Retina (tissue), 1 donor: ENCODE results near the gene NTNG1.

Experiments used
- DNase-seq: peaks from one replicate; pipeline ENCODE4 v3.0.0-alpha.2; 2016

The NTNG1 gene

GRCh38 chr1:107343601-107344000 lies 202.8 kb downstream of the NTNG1 start:
- peak; percentile 20 for DNase-seq

DNA sequence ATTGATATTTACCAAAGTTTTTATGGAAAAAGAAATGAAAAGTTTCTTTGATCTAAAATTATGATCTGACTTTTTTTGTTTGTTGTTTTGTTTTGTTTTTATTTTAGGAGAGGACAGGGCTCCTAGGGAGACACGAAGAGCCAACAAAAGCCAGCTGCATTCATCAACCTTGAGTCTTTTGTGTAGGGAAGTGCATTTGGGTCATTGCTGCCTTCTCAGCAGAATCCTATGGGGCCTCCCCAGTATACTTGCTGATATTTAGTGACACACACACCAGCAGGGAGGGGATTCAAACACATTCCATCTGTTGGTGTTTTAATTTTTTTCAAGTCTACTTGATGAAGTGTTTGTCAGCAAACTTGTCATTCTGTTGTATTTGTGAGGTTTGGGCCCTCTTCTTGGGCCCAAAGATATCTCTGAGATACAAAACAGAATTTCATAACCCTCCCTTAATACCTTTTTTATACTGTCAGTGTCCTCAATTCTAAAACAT lies 203.5 kb downstream of the NTNG1 start:
- DNase-seq, result peak; percentile 20

GRCh38 chr1:107344836-107345235 lies 204.0 kb downstream of the NTNG1 start:
- no peak for DNase-seq

DNA sequence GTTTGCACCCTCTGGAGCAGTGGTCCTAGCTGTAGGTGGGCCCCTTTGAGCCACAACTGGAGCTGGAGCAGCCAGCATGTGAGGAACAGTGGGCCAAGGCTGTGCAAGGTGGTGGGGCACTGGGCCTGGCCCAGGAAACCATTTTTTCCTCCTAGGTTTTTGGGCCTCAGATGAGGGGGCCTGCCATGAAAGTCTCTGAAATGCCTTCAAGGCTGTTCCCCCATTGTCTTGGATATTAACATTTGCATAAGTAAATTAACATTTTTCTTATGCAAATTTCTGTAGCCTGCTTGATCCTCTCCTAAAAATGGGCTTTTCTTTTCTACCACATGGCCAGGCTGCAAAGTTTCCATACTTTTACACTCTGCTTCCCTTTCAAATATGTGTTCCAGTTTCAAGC lies 212.0 kb downstream of the NTNG1 start:
- no peak for DNase-seq

DNA sequence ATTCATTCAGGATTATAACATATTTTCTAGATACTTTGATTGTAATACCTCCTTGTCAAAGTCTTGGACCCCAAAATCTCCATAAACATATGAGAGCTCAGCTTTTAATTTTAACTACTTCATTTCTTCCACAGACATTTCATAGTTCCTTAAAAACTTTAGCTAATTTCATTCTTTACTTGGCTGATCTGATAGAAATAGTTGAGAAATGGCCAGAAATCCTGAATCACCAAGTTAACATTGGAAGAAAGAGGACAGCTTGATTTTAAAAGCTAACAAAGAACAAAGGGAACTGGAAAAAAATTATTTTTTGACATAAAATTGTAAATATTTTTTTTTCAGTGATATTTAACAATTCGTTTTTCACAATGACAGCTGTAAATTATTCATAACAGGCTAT lies 216.5 kb downstream of the NTNG1 start:
- no peak for DNase-seq

- DNase-seq, result peak; percentile 37
Observed at GRCh38 chr1:107358619-107359327, 217.9 kb downstream of the NTNG1 start.

DNA sequence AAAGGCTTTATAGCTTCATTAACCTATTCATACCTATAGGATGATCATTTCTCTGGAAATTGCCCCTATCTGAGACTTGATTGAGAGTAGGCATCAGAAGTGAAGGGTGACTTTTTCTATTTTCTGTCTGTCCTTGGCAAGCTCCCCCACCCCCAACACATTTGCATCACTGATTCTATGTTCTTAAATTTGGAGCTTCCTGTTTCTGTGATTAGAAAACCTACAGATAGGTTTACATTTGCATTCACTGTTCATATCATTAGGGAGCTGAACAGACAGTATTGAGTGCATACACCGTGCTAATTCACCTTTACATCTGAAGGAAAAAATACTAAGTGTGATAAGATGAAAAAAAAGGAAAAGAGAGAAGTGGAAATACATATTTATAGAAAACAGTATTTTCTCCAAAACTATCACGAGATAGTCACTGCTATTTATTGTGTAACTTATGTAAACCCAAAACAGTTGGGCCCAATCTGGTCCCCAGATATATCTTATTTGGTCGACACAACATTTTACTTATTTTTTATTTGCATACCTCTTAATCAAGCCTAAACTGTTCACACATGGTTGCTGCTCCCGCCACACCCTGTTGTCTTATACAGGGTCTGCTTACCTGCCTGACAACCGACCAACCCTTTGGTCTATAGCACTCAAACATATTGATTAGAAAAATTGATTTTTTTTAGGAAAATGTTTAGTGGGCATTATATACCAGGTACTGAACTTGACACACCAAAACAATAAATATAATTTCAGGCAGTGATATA lies 218.8 kb downstream of the NTNG1 start:
- no peak for DNase-seq

DNA sequence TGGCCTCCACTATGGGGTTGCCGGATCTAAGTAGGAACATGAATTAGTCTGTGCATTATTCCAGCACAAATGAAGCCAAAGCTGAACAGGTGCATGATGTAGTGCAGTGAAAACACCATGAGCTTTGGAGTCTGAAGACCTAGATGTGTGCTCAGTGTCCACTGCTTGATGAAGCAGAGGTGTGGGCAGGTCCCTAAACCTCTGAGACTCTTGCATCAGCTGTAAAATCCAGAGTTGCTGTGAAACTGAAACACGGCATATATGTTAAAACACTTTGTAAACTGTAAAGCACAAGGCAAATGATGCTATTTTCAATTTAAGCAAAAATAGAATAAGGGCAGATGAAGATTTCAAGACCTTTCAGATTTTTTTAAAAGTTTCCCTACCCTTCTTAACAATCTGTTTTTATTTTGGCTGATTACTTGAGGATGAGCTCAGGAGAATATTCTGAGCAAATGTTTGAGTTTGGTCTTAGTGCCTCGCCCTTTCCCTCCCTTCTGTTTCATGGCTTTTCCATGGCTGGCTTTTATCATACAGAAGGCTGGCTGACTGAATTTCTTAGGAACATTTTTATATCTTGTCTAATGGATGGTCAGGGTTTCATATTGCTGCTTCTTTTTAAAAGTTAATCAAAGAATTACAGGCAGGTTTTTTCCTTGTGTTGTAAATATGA lies 221.8 kb downstream of the NTNG1 start:
- DNase-seq, result no peak

DNA sequence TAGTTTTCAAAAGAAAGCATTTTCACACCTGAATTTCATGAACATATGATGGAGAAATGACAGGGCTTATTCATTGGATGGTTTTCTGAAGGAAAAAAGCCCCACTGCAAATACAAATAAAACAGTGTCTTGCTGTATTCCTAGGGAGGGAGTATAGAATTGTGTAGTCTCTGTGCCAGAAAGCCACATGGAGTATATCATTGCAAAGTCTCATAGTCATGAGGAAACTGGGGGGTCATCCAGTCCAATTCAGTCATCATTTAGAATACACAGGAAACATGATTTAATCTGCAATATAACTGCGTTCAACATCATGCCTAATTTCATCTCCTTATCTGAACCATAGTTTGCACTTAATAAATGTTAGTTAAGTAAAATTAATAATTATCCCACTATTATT lies 222.3 kb downstream of the NTNG1 start:
- DNase-seq, result no peak

DNA sequence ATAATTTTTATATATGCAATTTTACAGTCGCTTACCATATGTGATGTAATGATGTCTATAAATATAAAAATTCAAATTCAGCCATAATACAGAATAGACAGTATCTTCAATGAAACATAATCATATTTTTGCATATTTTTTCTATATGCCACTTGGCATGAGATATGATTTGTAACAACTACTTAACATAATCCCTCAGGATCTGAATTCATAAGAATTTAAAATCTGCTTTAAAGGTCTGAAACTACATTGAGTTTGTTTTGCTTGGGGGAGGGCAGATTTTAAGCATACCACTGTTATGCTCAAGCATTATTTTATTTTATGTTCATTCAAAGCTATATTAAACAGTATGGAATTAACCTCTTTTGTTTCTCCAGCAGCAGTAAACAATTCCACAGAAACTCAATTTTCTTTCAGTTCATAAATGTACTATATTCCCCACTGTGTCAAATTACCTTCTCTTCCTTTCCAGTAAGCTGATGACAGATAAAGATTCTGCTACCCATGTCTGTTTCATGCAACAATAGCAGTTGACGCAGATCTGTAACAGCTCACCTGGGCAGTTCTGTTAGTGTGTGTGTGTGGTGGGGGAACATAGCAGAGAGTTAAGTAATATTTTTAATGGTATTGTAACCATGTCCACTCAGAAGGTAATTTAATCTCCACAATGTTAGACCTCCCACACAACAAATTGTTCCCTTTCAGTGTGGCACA lies 224.8 kb downstream of the NTNG1 start:
- DNase-seq, result no peak

DNA sequence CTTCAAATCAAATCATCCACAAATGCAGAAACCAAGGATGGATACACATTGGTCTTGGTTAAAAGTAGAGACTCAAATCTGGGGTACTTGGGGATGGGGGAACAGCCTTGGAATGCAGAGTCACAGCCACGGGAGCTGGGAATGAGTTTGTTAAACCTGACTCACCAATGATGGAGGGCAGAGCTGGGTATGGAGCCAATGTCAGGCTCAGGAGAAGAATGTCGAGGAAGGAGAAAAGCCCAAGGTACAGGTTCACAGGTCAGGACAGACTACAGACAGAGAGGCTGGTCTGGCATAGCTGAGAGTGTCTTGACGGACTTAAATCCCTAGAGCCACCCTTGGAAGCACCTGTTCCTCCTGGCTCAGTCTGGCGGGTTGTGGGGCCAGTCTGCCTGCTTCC lies 237.6 kb downstream of the NTNG1 start:
- DNase-seq, result no peak

DNA sequence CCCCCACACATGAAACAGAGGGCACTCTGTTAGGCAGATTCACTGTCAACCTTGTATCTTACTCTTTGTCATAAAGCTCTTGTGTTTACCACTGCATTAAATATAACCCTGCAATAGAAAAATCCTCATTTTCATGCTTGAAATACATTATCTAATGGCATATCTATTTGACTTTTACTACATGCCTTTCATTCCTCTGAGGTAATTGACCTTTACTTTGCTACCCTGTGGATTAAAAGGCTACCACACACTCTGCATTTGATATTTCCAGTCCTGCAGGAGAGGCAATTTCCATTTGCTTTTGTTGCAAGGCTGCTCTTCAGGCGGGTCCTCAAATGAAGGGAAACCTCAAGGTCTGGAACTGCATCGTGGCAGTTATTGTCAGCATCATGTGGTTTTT lies 238.0 kb downstream of the NTNG1 start:
- DNase-seq, result no peak

DNA sequence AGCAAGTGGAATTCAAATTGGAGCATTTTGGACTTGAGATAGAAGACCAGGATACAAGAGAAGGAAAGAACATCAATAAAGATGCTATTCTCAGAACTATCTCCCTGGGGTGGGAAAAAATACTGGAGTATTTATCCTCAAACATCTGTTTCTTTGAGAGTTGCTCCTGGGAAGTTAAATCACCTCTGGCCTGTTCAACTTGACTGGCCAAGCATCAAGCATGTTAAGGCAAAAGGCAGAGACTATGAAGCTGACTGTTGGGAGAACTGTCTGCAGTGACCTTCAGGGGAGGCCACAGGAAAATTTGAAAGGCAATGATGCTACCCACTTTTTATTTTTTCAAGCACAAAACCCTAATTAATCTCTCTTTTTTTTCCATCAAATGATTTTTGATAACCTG lies 239.0 kb downstream of the NTNG1 start:
- DNase-seq, result no peak

DNA sequence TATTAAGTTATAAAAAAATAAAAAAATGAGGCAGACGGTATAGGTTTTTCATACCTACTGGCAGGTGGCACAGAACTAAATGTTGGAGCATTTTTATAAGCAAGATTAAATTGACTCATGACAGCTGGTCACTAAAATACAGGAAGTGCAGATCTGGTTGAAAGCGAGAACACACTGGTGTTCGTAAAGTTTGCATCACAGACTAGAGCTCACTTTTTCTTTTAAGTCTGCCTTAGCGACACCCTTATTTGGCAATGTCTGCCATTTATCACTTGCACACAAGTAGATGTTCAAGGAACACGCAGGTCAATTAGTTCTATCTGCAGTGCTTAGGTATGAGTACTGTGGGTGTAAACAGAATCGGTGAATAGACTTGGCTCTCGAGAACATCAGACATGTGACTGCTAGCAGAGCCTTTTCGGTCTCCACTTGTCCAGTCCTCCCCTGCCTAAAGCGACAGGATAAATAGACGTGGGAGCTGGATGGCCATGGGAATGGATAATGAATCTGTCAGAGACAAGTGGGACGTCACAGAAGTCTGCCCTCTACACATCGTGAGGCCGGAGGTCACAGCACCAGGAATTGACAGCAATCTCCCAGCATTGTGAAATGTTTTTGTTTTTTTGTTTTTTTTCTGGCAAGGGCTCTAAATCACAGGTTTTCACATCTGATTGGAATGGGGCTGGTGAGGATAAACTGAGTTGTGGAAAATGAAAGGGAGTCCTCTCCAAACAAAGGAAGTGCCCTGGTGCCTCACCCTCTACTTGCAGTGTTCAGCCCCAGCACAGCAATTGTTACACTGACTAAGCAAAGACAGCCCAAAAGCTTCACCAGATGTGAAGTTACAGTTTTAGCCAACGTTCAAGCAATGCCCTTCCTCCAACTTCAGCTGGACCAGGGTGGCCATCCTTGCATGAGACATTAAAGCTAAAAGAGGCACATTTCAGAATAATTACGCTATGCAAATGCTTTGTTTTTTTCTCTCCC lies 248.9 kb downstream of the NTNG1 start:
- DNase-seq, result no peak

GRCh38 chr1:107394301-107394700 lies 253.5 kb downstream of the NTNG1 start:
- DNase-seq, result peak; percentile 22

DNA sequence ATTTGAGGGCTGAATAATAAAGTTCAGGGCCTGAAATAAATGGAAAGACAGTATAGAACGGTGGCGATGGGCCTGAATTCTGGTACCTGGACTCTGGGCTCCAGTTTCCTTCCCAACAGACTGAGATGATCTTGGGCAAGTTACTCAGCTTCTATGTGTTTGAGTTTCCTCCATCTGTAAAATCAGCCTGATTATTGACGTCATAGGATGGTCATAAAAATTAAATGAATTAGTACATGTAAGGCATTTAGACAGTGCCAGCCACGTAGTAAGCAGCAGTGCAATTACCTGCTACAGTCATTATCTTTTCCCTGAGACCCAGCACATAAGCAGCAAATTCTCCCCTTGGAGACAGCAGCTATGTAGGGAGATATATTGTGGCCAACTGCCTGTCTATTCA lies 260.9 kb downstream of the NTNG1 start:
- no peak for DNase-seq

GRCh38 chr1:107404756-107405155 lies 263.9 kb downstream of the NTNG1 start:
- DNase-seq, result no peak

DNA sequence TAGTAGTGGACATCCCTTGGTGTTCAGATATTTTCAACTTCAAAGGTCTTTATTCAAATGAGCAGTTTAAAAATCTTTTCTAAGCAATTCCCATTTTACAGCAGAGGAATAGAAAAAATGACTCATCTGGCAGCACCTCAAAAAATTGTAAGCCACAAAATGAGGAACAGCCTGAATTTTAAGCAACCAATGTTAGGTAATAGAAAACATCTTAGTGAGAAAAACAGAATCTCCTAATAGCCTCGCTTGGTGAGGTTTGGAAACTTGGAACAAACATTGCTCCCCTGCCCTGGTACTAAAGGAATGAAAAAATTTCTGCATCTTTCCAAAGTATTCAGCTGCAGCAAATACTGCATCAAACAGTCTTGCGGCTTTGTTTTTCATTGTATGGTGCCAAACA lies 264.4 kb downstream of the NTNG1 start:
- no peak for DNase-seq

GRCh38 chr1:107407011-107407410 lies 266.2 kb downstream of the NTNG1 start:
- DNase-seq, result no peak

GRCh38 chr1:107413546-107413945 lies 272.7 kb downstream of the NTNG1 start:
- DNase-seq, result no peak

DNA sequence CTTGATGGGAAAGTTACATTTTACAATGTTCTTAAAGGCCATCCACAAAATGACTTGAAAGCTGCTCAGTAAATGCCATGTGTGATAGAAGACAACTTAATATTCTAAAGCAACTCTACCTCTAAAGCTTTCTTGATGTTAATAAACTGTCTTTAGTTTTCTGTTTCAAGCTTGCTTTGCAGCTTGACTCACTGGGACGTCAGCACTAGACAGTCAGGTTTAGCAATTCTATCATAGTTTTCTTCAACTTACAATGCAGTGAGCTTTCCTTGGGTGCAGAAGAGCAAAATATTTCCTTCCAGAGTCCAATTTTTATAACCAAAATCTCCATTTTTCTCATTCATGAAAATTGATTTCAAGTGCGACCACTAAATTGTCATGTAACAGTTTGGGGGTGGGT lies 273.1 kb downstream of the NTNG1 start:
- DNase-seq, result no peak

- no peak for DNase-seq
Observed at GRCh38 chr1:107414550-107414949, 273.7 kb downstream of the NTNG1 start.
